ENCODE data around the gene BTG4. TPM values are rescaled to one million over a fixed set of nuclear protein-coding genes. Genes with fewer than 3 reads are reported as not detected.

BTG4 gene
- total RNA-seq, 1 experiment from 2014 or later = not detected

GRCh38 chr11:111477898-111478297, 34.3 kb downstream of the BTG4 start:
- no peak overlapping the region for H3K27ac Mint-ChIP-seq
- no peak for TF ChIP-seq NFATC4 (CRISPR knock-in tag; IDR thresholded peaks at IDR 0.05)
- no peak for TF ChIP-seq GABPB1 (CRISPR knock-in tag; IDR thresholded peaks at IDR 0.05)
- TF ChIP-seq JAZF1 (CRISPR knock-in tag; IDR thresholded peaks at IDR 0.05) = no peak
- no peak for TF ChIP-seq OVOL2 (CRISPR knock-in tag; IDR thresholded peaks at IDR 0.05; ENCODE audit: borderline replicate concordance)
- TF ChIP-seq, protein P1, sequence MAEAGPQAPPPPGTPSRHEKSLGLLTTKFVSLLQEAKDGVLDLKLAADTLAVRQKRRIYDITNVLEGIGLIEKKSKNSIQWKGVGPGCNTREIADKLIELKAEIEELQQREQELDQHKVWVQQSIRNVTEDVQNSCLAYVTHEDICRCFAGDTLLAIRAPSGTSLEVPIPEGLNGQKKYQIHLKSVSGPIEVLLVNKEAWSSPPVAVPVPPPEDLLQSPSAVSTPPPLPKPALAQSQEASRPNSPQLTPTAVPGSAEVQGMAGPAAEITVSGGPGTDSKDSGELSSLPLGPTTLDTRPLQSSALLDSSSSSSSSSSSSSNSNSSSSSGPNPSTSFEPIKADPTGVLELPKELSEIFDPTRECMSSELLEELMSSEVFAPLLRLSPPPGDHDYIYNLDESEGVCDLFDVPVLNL (CRISPR knock-in tag; IDR thresholded peaks at IDR 0.05; ENCODE audit: borderline replicate concordance, low read depth) = no peak
- no peak for TF ChIP-seq RELA (CRISPR knock-in tag; IDR thresholded peaks at IDR 0.05; ENCODE audit: borderline replicate concordance)
- TF ChIP-seq, protein P2, sequence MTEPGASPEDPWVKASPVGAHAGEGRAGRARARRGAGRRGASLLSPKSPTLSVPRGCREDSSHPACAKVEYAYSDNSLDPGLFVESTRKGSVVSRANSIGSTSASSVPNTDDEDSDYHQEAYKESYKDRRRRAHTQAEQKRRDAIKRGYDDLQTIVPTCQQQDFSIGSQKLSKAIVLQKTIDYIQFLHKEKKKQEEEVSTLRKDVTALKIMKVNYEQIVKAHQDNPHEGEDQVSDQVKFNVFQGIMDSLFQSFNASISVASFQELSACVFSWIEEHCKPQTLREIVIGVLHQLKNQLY (CRISPR knock-in tag; IDR thresholded peaks at IDR 0.05) = no peak
- TF ChIP-seq SOX15 (CRISPR knock-in tag; IDR thresholded peaks at IDR 0.05) = no peak
- no peak for TF ChIP-seq TP53 (CRISPR knock-in tag; IDR thresholded peaks at IDR 0.05)
- no peak for TF ChIP-seq SMAD4 (CRISPR knock-in tag; IDR thresholded peaks at IDR 0.05)
- TF ChIP-seq E2F1 (CRISPR knock-in tag; IDR thresholded peaks at IDR 0.05) = no peak
- TF ChIP-seq ZNF671 (CRISPR knock-in tag; IDR thresholded peaks at IDR 0.05) = no peak
- no peak for TF ChIP-seq ZMAT4 (CRISPR knock-in tag; IDR thresholded peaks at IDR 0.05)
- TF ChIP-seq, protein P3, sequence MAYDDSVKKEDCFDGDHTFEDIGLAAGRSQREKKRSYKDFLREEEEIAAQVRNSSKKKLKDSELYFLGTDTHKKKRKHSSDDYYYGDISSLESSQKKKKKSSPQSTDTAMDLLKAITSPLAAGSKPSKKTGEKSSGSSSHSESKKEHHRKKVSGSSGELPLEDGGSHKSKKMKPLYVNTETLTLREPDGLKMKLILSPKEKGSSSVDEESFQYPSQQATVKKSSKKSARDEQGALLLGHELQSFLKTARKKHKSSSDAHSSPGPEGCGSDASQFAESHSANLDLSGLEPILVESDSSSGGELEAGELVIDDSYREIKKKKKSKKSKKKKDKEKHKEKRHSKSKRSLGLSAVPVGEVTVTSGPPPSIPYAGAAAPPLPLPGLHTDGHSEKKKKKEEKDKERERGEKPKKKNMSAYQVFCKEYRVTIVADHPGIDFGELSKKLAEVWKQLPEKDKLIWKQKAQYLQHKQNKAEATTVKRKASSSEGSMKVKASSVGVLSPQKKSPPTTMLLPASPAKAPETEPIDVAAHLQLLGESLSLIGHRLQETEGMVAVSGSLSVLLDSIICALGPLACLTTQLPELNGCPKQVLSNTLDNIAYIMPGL (CRISPR knock-in tag; IDR thresholded peaks at IDR 0.05) = no peak
- TF ChIP-seq NR1H2 (CRISPR knock-in tag; IDR thresholded peaks at IDR 0.05) = no peak
- no peak for TF ChIP-seq HMGA2 (CRISPR knock-in tag; IDR thresholded peaks at IDR 0.05)
- no peak for TF ChIP-seq ZBTB21 (CRISPR knock-in tag; IDR thresholded peaks at IDR 0.05; ENCODE audit: borderline replicate concordance)

DNA sequence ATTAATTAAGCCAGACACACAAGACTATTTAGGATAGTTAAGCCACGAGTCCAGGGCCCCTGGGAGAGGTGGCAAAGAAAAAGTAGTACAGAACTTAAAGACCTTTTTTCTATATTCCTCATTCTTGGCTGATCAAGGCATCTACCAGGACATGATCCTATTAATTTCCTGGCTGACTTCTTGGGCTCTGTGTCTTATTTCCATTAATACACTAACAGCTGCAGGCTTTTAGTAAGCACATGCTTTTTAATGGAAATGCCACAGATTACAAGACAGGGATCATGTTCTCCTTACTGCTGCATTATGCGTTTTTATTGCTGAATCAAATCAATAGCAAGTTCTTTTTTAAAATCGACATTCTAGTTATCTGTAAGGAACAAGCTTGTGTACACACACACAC, 35.2 kb downstream of the BTG4 start:
- ChIA-PET CTCF (interaction anchor here (1.6 kb wide), 1 partner anchor 22 kb away, joined by 4 read pairs; no protein-coding TSS in a partner anchor), POLR2A (no interaction called here)
- H3K4me3 Mint-ChIP-seq = no peak overlapping the region
- no peak overlapping the region for H3K27ac Mint-ChIP-seq
- no peaks in the 10 kb centered on the region for H3K4me1 Mint-ChIP-seq
- no peaks in the 10 kb centered on the region for H3K36me3 Mint-ChIP-seq
- H3K9me3 Mint-ChIP-seq = peaks cover 4% of the 10 kb centered on the region
- DNase-seq (ENCODE audit: low spot score) (no peak), ATAC-seq (no peak)
- no peaks in the 10 kb centered on the region; the same call in 1 of the 2 replicates for H3K27me3 Mint-ChIP-seq (ENCODE audit: low read depth)
- TF ChIP-seq JUN (CRISPR knock-in tag; IDR thresholded peaks at IDR 0.05) (no peak), ZNF263 (CRISPR knock-in tag; IDR thresholded peaks at IDR 0.05; ENCODE audit: low read depth) (no peak), ZNF396 (CRISPR knock-in tag; IDR thresholded peaks at IDR 0.05; ENCODE audit: borderline replicate concordance) (no peak), GTF2I (CRISPR knock-in tag; conservative IDR thresholded peaks at IDR 0.05) (no peak), ZSCAN18 (CRISPR knock-in tag; IDR thresholded peaks at IDR 0.05) (no peak)
- TF ChIP-seq, protein P4, sequence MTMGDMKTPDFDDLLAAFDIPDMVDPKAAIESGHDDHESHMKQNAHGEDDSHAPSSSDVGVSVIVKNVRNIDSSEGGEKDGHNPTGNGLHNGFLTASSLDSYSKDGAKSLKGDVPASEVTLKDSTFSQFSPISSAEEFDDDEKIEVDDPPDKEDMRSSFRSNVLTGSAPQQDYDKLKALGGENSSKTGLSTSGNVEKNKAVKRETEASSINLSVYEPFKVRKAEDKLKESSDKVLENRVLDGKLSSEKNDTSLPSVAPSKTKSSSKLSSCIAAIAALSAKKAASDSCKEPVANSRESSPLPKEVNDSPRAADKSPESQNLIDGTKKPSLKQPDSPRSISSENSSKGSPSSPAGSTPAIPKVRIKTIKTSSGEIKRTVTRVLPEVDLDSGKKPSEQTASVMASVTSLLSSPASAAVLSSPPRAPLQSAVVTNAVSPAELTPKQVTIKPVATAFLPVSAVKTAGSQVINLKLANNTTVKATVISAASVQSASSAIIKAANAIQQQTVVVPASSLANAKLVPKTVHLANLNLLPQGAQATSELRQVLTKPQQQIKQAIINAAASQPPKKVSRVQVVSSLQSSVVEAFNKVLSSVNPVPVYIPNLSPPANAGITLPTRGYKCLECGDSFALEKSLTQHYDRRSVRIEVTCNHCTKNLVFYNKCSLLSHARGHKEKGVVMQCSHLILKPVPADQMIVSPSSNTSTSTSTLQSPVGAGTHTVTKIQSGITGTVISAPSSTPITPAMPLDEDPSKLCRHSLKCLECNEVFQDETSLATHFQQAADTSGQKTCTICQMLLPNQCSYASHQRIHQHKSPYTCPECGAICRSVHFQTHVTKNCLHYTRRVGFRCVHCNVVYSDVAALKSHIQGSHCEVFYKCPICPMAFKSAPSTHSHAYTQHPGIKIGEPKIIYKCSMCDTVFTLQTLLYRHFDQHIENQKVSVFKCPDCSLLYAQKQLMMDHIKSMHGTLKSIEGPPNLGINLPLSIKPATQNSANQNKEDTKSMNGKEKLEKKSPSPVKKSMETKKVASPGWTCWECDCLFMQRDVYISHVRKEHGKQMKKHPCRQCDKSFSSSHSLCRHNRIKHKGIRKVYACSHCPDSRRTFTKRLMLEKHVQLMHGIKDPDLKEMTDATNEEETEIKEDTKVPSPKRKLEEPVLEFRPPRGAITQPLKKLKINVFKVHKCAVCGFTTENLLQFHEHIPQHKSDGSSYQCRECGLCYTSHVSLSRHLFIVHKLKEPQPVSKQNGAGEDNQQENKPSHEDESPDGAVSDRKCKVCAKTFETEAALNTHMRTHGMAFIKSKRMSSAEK (CRISPR knock-in tag; IDR thresholded peaks at IDR 0.05; ENCODE audit: borderline replicate concordance) = no peak
- TF ChIP-seq, protein P5, sequence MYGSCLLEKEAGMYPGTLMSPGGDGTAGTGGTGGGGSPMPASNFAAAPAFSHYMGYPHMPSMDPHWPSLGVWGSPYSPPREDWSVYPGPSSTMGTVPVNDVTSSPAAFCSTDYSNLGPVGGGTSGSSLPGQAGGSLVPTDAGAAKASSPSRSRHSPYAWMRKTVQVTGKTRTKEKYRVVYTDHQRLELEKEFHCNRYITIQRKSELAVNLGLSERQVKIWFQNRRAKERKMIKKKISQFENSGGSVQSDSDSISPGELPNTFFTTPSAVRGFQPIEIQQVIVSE (CRISPR knock-in tag; IDR thresholded peaks at IDR 0.05; ENCODE audit: borderline replicate concordance) = no peak
- TF ChIP-seq, protein P6, sequence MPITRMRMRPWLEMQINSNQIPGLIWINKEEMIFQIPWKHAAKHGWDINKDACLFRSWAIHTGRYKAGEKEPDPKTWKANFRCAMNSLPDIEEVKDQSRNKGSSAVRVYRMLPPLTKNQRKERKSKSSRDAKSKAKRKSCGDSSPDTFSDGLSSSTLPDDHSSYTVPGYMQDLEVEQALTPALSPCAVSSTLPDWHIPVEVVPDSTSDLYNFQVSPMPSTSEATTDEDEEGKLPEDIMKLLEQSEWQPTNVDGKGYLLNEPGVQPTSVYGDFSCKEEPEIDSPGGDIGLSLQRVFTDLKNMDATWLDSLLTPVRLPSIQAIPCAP (CRISPR knock-in tag; IDR thresholded peaks at IDR 0.05) = no peak

More at GRCh38 chr11:111477898-111478297, 34.3 kb downstream of the BTG4 start:
- ChIA-PET CTCF (no interaction called here), POLR2A (no interaction called here)
- ATAC-seq = no peak
- Mint-ChIP-seq H3K4me3 (no peak overlapping the region), H3K4me1 (no peaks in the 10 kb centered on the region), H3K36me3 (no peaks in the 10 kb centered on the region), H3K9me3 (peaks cover 6% of the 10 kb centered on the region), H3K27me3 (ENCODE audit: low read depth) (no peaks in the 10 kb centered on the region; the same call in 1 of the 2 replicates)
- DNase-seq (ENCODE audit: low spot score) = no peak
